Endothelial cell of umbilical vein (primary cell): ENCODE data around the gene PAK6. TPM values are rescaled to one million over a fixed set of nuclear protein-coding genes. Genes with fewer than 3 reads are reported as not detected.

Experiments
- BruUV-seq: library from RNA; stranded (reverse); fragments of 400-500 nt; replicated peaks from 2 replicates; lab custom pipeline; 2021; lab: Mats Ljungman, UMichigan
- CTCF ChIA-PET: fragments of 300-600, 350-600 bp; sonication (Branson Sonifier 250); formaldehyde crosslinking; loops from one replicate; lab custom pipeline; 2021; ENCODE audit warnings: antibody characterized with exemption, inconsistent platforms; lab: Charles Lee
- POLR2A ChIA-PET: fragments of 300-600, 350-600 bp; sonication (Branson Sonifier 250); formaldehyde crosslinking; loops from one replicate; lab custom pipeline; 2021; ENCODE audit warnings: antibody characterized with exemption, inconsistent platforms; lab: Charles Lee
- DNase-seq: peaks from one replicate; pipeline ENCODE4 v3.0.0-alpha.2; 2011; ENCODE audit warnings: low read depth, low spot score
- FAIRE-seq: peaks from 2 replicates; lab custom pipeline; 2011; peaks lifted over from hg19 to GRCh38; lab: Jason Lieb, UNC
- H2AFZ ChIP-seq: 2 replicates; pipeline ENCODE4 v1.6.0; 2012; ENCODE audit warnings: low read depth, low read length, control low read depth, inconsistent platforms
- H3K27ac ChIP-seq: 2 replicates; pipeline ENCODE4 v1.5.1; 2011; ENCODE audit warnings: low read depth, mild to moderate bottlenecking, control low read depth, low read length, moderate library complexity; ENCODE audit not compliant: insufficient read depth
- H3K27me3 ChIP-seq, 2 experiments: 2 replicates each; pipeline versions ENCODE4 v1.6.0 to v1.6.1; 2011; ENCODE audit warnings: low read length in 2 of 2, mixed read lengths in 1 of 2; ENCODE audit not compliant: control insufficient read depth in 2 of 2, insufficient read depth in 2 of 2
- H3K36me3 ChIP-seq, 2 experiments: 2 replicates in 1 of 2; 3 replicates in 1 of 2; pipeline ENCODE4 v1.5.1; 2011; ENCODE audit warnings: low read length in 2 of 2, mild to moderate bottlenecking in 1 of 2, moderate library complexity in 1 of 2; ENCODE audit not compliant: control insufficient read depth in 2 of 2, insufficient read depth in 2 of 2; ENCODE audit errors: extremely low read depth in 1 of 2
- H3K4me1 ChIP-seq: 3 replicates; pipeline ENCODE4 v1.5.1; 2011; ENCODE audit warnings: mild to moderate bottlenecking, low read length; ENCODE audit not compliant: control insufficient read depth, insufficient read depth; ENCODE audit errors: extremely low read depth
- H3K4me2 ChIP-seq: 2 replicates; pipeline ENCODE4 v1.6.1; 2011; ENCODE audit warnings: low read length, control low read depth, mixed read lengths; ENCODE audit not compliant: insufficient read depth
- H3K4me3 ChIP-seq, 3 experiments: fragments of 200-600 bp in 1 of 3; sonication (generic), shearing (Covaris generic) in 1 of 3; replicated peaks in 1 of 3; 2 replicates each; pipeline ENCODE4 v1.5.1; 2011 to 2016; ENCODE audit warnings: control low read depth in 3 of 3, low read length in 3 of 3, mild to moderate bottlenecking in 2 of 3, inconsistent platforms in 1 of 3, low read depth in 1 of 3, moderate library complexity in 1 of 3; ENCODE audit not compliant: insufficient read depth in 1 of 3
- H3K79me2 ChIP-seq: 2 replicates; pipeline ENCODE4 v1.6.0; 2012; ENCODE audit warnings: low read length, inconsistent platforms; ENCODE audit not compliant: control insufficient read depth, insufficient read depth
- H3K9ac ChIP-seq: replicated peaks from 2 replicates; pipeline ENCODE3; 2011; ENCODE audit warnings: low read length, control low read depth; ENCODE audit not compliant: insufficient read depth; ENCODE audit errors: extremely low read depth
- H3K9me1 ChIP-seq: replicated peaks from 3 replicates; pipeline ENCODE4 v1.6.0; 2011; ENCODE audit warnings: mild to moderate bottlenecking, low read length; ENCODE audit not compliant: control insufficient read depth, insufficient read depth; ENCODE audit errors: extremely low read depth
- H3K9me3 ChIP-seq: replicated peaks from 2 replicates; pipeline ENCODE4 v1.5.1; 2012; ENCODE audit warnings: low read length, inconsistent platforms; ENCODE audit not compliant: control insufficient read depth, insufficient read depth
- H4K20me1 ChIP-seq: replicated peaks from 2 replicates; pipeline ENCODE3; 2011; ENCODE audit warnings: mild to moderate bottlenecking, low read length; ENCODE audit not compliant: control insufficient read depth, insufficient read depth; ENCODE audit errors: extremely low read depth
- CTCF ChIP-seq, 2 donors: IDR thresholded peaks; 1 replicate in 1 of 2; 2 replicates in 1 of 2; pipeline ENCODE4 v1.5.1; 2011; ENCODE audit warnings: low read length in 2 of 2, mild to moderate bottlenecking in 2 of 2, moderate library complexity in 2 of 2, control low read depth in 1 of 2, inconsistent platforms in 1 of 2, low read depth in 1 of 2; ENCODE audit not compliant: insufficient read depth in 1 of 2; ENCODE audit errors: extremely low read depth in 1 of 2
- GATA2 ChIP-seq: IDR thresholded peaks from 2 replicates; pipeline ENCODE4 v1.7.0; 2011; ENCODE audit warnings: low read depth, mild to moderate bottlenecking, moderate library complexity, mixed read lengths, low read length; ENCODE audit not compliant: insufficient read length, insufficient read depth
- MAX ChIP-seq: IDR thresholded peaks from 2 replicates; pipeline ENCODE4 v1.6.1; 2011; ENCODE audit not compliant: insufficient read depth, insufficient read length
- MYC ChIP-seq: IDR thresholded peaks from one replicate; pipeline ENCODE4 v1.6.1; 2011; ENCODE audit warnings: mild to moderate bottlenecking, low read depth, low read length
- POLR2A ChIP-seq: IDR thresholded peaks from 2 replicates; pipeline ENCODE4 v1.6.1; 2012; ENCODE audit warnings: low read depth, mild to moderate bottlenecking, control low read depth, low read length
- POLR2AphosphoS5 ChIP-seq: IDR thresholded peaks from 2 replicates; pipeline ENCODE4 v1.6.1; 2012; ENCODE audit warnings: low read depth, mild to moderate bottlenecking, control low read depth, low read length, moderate library complexity; ENCODE audit not compliant: insufficient read depth
- dilution Hi-C: fragments of 300-500 bp; cut with MboI; formaldehyde crosslinking; loops from one replicate; pipeline ENCODE4 v1.15.0; 2019; ENCODE audit warnings: low sequenced_read_pairs; ENCODE audit not compliant: extremely low pct_ligation_motif_present
- intact Hi-C: fragments of 100-400 bp; cut with micrococcal nuclease; formaldehyde crosslinking; loops from one replicate; pipeline ENCODE4 v1.10.0; 2022
- polyA plus RNA-seq, 4 experiments: library from polyadenylated mRNA; depleted of rRNA in 3 of 4; stranded (reverse) in 3 of 4; unstranded in 1 of 4; fragments of >200 nt; gene quantifications; 2 replicates each; pipeline versions ENCODE4 v1.2.1 to v1.2.3, GENCODE V29; 2011 to 2012; ENCODE audit warnings: missing spikeins in 1 of 4
- total RNA-seq: library from RNA; stranded (reverse); gene quantifications from 2 replicates; pipeline ENCODE4 v1.2.3, GENCODE V29; 2021

The PAK6 gene
- total and polyA plus RNA-seq, 2 donors (not counting 3 experiments of a cell fraction or from before 2014, with no cell fraction given): not detected

- no peak for FAIRE-seq
- no peak overlapping the region for H3K27ac ChIP-seq
- intact Hi-C loops: no loop called here
- TF ChIP-seq CTCF (IDR thresholded peaks at IDR 0.05; ENCODE audit: extremely low read depth in 1 of 2, insufficient read depth in 1 of 2, low read depth in 1 of 2, low read length in 2 of 2): no peak
- no peak for TF ChIP-seq POLR2A
- H3K4me3 ChIP-seq: no peak overlapping the region
- H3K9me3 ChIP-seq: no peaks in the 10 kb centered on the region
- dilution Hi-C loops: no loop called here
- H4K20me1 ChIP-seq: no peaks in the 10 kb centered on the region
- no peaks in the 10 kb centered on the region for H3K4me1 ChIP-seq
- BruUV-seq: no TSS peak
- CTCF ChIA-PET: interaction anchor here (0.6 to 1.5 kb wide), 2 partner anchors 17 to 22 kb away, joined by 3 to 5 read pairs; no protein-coding TSS in a partner anchor
- POLR2A ChIA-PET: no interaction called here
- no peak overlapping the region for H3K4me2 ChIP-seq
- H3K9me1 ChIP-seq: no peaks in the 10 kb centered on the region
- no peak for DNase-seq
- no peak overlapping the region for H3K9ac ChIP-seq
- peaks cover 7 to 26% of the 10 kb centered on the region in 2 experiments for H3K27me3 ChIP-seq
- no peaks in the 10 kb centered on the region for H3K79me2 ChIP-seq
- H2AFZ ChIP-seq: no peak overlapping the region
- no peaks in the 10 kb centered on the region for H3K36me3 ChIP-seq
Measured at GRCh38 chr15:40296561-40297230, 57.8 kb downstream of the PAK6 start.

GRCh38 chr15:40297356-40297755 is 58.5 kb downstream of the PAK6 start:
- POLR2A ChIA-PET: no interaction called here
- dilution Hi-C loops: no loop called here
- Histone ChIP-seq H3K36me3 (no peaks in the 10 kb centered on the region), H3K4me3 (no peak overlapping the region), H3K4me1 (no peaks in the 10 kb centered on the region), H3K9me1 (no peaks in the 10 kb centered on the region), H2AFZ (no peak overlapping the region), H3K9me3 (no peaks in the 10 kb centered on the region), H3K27me3 (peaks cover 7 to 20% of the 10 kb centered on the region in 2 experiments), H3K9ac (no peak overlapping the region), H4K20me1 (no peaks in the 10 kb centered on the region), H3K27ac (no peak overlapping the region), H3K79me2 (no peaks in the 10 kb centered on the region), H3K4me2 (no peak overlapping the region)
- FAIRE-seq: no peak
- intact Hi-C loops: no loop called here
- DNase-seq: no peak
- BruUV-seq: no TSS peak
- CTCF ChIA-PET: interaction anchor here (1.5 kb wide), 1 partner anchor 18 kb away, joined by 5 read pairs; no protein-coding TSS in a partner anchor
- TF ChIP-seq MYC: no peak
- no peak for TF ChIP-seq GATA2
- no peak for TF ChIP-seq MAX
- TF ChIP-seq POLR2AphosphoS5: no peak
